Stimulated activated CD8-positive, alpha-beta memory T cell treated with anti-CD3 and anti-CD28 coated beads, Interleukin-12 subunit alpha, Interleukin-12 subunit beta, amount 100 ng/mL, for 1 hour (primary cell): ENCODE measurements around the gene C1orf167.

ENCODE experiments used
- DNase-seq: peaks from one replicate; pipeline ENCODE4 v3.0.0-alpha.2; 2020; ENCODE audit warnings: low read depth

Gene C1orf167

DNA sequence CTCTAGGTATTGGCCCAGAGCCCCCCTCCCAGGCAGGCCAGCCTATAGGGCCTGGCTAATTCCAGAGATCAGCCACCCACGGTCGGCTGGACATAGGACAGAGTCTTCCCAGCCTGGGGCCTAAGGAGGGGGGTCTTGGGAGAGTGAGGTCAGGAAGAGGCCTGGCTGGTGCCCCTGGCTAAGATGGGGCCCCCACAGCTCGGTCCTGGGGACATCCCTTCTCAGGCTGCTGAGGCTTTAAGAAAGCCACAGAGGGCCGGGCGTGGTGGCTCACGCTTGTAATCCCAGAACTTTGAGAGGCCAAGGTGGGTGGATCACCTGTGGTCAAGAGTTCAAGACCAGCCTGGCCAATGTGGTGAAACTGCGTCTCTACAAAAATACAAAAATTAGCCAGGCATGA lies 2.5 kb downstream of the C1orf167 start:
- no peak for DNase-seq

DNA sequence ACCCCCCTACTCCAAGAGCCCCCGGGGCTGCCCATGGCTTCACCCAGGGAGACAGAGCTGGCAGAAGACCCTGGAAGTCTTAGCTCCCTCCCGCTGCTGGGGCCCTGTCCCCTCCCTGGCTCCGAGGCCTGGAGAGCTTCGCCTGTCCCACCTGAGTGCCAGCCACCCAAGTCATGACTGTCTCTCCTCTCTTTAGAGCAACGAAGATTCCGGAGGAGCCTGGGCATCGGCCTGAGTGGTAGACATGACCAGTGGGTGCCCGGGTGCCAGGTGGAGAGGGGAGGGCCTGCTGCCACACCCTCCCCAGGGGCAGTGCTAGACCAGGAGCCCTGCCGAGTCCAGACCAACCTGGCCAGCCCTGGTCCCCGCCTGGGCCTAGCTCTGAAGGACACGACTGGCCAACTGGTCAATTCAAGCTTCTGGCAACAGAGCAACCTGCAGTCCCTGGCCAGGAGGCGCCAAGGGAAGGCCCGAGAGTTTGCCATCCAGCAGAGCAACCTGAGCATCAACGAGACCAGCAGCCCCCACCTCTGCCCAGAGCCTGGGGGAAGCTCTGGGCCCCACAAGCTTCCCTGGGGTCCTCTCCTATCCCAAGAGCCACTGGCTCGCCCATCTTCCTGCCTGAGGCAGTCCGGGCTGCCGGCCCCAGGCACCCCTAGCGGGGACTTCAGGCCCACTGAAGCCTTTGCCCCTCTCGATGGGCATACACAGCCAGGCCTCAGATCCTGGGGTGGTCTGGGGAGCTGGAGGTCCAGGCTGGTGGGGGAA lies 3.9 kb downstream of the C1orf167 start:
- no peak for DNase-seq

DNA sequence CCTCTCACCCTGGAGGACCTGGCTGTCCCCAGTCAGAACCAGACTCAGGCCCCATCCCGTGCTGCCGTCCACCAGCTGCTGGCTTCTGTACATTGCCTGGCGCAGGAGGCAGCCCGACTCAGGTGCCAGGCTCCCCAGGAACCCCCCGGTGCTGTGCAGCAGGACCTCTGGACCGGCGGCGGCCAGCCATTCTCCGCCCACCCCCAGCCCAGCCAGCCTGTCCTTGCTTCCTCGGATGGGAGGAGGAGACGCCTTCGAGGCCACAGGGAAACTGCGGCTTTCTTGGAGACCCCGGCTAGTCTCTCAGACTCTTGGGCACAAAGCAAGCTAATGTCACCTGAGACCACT lies 4.4 kb downstream of the C1orf167 start:
- no peak for DNase-seq

DNA sequence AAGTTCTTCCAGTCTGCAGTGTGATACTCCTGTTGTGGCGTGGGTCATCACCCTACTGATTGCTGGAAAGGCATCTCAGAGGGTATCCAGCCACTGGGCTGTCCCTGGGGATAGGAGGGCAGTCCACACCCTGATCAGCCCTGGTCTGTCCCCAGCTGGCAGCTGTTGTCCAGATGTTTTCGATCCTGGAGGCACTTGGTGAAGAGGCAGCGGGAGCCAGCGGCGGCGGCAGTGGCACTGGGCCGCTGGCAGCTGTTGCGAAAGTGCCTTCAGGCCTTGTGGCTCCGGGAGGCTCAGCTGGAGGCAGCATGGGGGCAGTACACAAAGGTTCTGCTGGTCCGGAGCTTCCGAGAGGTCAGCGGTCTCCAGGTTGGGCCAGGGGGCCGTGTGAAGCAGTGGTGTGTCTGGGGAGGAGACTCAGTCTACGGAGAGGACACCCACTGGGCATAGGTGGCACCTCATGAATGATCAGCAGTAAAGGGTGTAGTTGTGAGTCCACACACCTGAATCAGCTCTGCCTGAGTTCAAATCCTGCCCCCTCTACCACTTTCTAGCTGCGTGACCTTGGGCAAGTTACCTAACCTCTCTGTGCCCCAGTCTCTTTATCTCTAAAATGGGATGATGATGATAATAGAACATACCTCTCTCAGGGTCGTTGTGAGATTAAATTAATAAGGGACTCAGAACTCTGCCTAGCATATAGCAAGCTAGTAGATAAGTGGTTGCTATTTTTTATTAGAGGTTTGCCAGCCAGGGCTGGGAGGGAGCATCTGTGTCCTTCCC lies 6.1 kb downstream of the C1orf167 start:
- no peak for DNase-seq

DNA sequence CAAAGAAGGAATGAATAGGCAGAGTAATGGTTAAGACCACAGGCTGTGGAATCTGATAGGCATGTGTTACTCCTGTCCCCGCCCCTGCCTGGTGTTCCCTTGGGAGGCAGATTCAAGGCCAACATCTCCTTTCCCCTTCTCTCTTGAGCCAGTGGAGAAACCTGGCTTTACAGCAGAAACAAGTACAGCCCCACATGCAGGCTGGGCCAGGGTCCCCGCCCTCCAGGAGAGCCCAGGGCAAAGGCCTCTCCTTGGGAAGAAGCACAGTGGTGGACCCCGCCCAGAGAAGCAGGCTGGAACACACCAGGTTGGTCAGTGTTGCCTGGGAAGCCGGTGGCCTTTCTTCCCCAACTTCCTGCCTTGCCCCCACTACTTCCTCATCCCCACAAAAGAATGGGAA lies 6.8 kb downstream of the C1orf167 start:
- DNase-seq, result no peak

DNA sequence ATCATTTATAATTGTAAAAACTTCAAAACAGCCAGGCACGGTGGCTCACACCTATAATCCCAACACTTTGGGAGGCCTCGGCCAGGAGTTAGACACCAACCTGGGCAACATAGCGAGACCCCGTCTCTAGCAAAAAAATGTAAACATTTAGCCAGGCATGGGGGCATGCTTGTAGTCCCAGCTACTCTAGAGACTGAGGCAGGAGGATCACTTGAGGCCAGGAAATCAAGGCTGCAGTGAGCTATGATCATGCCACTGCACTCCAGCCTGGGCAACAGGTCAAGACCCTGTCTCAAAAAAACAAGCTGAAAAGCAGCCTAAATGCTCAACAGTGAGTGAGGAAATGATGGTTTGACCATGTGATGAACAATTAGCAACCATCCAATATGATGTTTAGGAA lies 7.3 kb downstream of the C1orf167 start:
- no peak for DNase-seq

DNA sequence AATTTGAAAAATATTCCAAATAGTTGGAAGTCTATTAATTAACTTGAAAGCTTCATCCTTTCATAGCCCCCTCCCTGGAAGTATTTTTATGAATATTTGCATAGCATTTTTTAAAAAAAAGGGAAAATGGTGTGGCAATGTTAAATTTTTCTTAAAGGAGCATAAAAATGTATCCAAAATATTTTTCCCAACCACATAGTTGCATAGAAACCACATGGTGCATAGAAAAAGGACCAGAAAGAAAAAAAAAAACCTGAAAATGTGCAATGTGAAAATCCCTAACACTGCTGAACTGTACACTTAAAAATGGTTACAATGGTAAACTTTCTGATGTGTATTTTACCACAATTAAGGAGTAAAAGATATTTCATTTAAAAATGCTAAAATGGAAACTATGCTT lies 8.0 kb downstream of the C1orf167 start:
- DNase-seq, result no peak

DNA sequence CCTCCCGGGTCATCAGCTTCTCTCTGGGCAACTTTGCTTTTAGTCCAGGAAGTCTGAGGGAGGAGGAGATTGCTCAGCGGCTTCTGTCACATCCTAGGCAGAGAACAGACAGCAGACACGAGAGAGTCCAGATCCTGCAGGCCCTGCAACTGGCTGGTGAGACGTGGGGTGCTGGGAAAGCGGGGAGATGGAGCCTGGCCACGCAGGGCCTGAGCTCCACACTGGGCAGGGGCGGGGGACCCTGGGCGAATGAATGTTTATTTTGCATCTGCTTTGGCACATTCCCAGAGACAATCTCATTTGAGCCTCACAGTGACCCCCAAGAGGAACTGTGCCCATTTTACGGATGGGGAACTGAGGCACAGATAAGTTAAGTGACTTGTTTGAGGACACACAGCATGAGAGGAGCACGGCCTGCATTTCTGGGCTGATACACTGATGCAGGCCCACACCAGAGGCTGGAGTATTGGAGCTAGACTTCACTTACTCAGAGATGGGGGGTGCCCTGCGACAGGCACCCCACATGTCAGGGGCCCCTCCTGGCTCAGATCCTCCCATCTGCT lies 9.6 kb downstream of the C1orf167 start:
- no peak for DNase-seq

DNA sequence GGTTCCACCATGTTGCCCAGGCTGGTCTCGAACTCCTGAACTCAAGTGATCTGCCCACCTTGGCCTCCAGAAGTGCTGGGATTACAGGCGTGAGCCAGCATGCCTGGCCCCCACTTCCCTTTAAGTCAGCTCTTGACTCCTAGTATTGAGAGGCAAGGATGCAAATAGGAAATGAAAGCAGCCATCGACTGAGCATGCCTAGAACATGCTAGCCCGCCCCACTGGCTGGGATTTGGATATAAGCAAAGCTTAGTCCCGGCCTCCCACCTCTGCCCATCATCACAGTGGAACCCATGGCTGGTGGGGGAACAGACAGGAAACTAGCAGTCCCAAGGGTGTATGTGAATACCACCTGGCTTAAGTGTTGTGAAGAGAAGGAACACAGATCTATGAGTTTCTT lies 10.5 kb downstream of the C1orf167 start:
- DNase-seq, result no peak

DNA sequence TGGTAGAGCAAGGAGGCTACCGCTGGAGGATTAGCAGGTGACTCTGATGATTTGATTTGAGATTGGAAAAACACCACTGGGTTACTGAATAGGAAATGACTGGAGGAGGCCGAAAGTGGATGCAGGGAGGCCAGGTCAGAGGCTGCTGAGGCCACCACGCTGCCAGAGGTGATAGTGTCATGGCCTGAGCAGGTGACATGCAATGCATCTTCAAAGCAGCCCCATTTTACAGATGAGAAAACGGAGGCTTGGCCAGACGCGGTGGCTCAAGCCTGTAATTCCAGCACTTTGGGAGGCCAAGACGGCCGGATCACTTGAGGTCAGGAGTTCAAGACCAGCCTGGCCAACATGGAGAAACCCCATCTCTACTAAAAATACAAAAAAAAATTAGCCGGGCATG lies 12.8 kb downstream of the C1orf167 start:
- no peak for DNase-seq

DNA sequence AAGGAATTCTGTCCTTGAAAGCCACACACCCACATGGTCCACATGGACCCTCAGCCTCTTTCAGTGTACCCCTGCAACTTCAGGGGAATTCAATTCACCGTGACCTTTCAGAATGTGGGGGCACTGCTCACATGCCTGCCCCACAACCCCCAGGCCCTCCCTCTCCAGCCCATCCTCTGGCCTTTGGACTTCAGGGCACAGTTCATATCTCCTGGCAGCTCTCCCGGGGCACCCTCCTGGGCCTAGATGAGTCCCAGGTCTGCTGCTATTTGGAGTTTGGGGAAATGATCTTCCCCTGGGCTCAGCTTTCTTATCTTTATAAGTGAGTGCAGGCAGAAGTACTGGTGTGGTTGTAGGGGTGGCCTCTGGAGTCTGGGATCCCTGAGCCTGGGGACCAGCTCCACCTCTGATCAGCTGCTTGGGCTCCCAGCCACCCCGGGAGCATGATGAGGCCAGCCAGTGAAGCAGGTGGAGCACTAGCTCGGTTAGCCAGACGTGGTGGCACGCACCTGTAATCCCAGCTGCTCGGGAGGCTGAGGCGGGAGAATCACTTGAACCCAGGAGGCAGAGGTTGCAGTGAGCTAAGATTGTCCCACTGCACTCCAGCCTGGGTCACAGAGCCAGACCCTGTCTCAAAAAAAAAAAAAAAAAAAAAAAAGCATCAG lies 15.8 kb downstream of the C1orf167 start:
- DNase-seq, result no peak

DNA sequence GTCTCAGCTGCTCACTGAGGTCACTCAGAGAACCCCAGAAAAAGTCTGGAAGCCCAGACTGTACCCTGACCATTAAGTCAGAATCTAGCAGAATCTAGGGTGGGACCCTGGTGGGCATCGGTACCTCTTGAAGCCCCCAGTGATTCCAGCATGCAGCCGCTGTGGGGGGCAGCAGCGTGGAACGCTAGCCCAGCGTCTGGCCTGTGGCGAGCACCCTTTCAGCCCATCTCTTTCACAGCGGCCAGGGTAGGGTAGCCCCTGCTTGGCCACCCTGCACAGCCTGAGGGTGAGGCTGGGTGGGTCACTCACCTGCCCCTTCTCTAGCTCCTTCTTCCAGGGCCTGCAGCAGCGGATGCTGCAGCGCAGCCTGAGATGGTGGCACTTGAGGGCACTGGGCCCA lies 16.3 kb downstream of the C1orf167 start:
- no peak for DNase-seq

DNA sequence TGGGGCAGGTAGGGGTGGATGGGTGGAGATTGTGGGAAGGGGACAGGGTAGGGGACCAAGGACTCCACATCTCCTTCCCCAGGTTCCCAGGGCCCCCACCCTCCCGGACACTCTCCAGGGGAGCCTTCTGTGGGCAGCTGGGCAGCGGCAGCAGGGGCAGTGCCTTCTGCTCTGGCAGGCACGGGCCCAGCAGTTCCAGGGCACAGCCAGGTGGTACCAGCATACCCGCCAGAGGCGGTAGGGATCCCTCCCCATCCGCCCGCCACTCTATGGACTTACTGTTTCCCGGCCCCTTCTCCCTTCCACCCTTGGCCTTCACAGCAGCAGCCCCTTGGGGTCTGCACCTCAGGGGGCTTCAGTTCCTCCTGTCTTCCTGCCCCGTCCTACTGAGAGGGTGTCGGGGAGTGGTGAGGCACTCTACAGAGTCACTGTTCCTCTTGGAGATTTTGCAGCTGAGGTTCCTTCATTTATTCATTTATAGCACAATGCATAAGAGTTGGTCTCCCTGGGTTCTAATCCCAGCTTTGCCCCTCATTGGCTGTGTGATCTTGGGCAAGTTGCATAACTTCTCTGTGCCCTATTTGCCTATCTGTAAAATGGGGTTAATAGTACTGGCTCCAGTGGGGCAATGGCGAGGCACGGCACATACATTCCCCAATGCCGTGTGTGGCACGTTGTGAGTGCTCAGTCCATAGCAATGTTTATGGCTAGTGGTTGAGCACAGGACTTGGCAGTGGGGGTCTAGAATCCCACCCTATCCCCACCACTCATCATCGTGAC lies 17.0 kb downstream of the C1orf167 start:
- DNase-seq, result no peak

DNA sequence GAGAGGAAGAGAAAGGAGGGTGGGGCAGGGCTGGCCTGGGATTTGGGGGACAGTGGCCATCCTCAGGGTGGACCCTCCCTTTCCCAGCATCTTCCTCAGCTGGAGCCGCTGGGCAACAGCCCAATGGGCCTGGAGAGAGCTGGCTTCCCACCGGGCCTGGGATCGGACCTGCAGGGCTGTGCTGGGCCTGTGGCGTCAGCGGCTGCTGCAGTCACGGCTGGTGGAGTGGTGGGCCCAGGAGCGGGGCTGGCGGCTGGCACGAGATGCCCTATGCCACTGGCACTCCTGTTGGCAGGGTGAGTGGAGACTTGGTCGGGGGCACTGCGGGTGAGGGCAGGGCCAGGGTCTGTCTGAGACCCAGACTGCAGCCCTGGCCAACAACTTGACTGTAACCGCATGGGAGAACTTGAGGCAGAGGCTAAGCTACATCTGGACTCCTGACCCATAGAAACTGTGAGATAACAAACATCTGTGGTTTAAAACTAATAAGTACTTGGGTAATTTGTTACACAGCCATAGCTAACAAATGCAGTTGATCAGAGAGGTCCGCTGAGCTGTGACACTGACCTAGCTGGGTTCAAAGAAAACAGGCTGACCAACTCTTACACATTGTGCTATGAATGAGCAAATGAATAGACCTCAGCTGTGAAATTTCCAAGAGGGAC lies 17.9 kb downstream of the C1orf167 start:
- no peak for DNase-seq

DNA sequence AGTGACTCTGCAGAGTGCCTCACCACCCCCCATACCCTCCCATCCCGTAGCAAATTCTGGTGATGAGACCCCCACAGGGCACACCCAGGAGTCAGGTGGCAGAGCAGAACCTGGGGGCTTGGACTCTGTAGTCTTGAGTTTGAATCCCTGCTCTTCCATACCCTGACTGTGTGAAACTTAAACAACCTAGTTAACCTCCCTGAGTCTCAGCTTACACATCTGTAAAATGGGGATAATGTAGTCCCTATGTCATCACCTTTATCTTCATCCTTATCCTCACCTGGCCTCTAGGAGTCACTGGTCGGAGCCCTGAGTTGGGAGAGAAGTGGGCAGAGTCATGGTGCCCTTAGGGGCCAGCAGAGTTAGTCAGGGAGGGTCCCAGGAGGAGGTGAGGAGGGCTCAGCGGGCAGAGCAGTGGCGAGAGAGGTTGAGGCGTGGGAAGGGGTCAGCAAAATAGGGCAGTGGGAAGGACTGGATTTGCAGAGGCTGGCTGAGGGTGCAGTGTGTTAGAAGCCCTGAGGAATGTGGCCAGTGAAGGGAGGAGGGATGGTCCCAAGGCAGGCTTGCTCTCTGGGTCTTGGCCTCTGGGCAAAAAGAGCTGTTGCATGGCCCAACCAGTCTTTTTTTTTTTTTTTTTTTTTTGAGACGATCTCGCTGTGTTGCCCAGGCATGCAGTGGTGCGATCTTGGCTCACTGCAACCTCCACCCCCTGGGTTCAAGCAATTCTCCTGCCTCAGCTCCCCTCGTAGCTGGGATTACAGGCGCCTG lies 18.6 kb downstream of the C1orf167 start:
- no peak for DNase-seq

DNA sequence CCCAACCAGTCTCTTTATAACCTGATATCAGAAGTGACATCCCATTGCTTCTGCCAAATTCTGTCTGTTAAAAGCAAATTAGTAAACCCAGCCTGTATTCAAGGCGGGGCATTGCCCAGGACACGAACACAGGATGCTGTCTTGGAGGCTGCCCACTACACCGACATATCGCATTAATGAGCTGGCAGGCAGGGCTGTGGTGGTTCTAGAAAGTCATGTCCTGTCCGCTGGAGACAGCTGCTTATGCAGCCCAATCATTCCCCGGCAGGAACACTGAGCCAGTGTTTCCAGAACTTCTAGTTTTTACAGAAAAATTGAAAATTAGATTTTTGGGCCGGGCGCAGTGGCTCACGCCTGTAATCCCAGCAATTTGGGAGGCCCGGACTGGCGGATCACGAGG lies 19.3 kb downstream of the C1orf167 start:
- no peak for DNase-seq

DNA sequence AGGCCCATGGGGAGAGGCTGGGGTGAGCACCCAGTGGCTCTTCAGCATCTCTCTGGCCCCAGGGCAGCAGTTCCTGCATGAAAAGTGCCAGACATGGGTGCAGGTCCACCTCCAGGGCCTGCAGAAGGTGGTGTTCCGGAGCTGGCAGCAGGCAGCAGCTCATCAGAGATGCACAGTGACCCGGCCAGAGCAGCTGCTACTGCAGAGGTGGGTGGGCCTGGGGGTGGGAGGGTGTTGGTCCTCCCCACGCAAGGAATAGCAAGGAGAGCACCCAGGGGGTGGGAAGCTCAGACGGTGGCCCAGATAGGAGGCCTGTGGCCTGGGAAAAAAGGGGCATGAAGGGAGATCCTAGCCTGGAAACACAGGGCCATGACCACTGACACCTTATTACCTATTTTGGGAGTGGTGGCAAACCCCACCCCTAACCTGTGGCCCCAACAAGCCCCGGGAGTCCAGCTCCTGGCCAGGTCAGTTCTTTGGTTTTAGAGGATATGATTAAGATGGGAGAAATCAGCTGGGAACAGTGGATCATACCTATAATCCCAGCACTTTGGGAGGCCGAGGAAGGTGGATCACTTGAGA lies 20.2 kb downstream of the C1orf167 start:
- no peak for DNase-seq

DNA sequence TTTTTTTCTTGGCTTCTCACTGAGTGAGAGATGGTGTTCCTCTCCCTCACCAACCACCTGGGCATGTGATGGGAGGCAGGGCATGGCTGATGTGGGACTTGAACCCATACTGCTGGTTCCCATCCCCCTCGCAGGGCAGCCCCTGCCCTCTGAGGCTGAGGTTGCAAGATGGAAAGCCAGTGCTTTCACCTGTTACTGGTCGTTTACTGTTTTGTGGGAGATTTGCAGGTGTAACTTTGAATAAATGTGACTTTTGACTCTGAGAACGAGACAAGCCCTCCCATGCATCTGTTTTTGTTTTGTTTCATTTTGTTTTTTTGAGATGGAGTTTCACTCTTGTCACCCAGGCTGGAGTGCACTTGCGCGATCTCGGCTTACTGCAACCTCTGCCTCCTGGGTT lies 21.6 kb downstream of the C1orf167 start:
- no peak for DNase-seq

DNA sequence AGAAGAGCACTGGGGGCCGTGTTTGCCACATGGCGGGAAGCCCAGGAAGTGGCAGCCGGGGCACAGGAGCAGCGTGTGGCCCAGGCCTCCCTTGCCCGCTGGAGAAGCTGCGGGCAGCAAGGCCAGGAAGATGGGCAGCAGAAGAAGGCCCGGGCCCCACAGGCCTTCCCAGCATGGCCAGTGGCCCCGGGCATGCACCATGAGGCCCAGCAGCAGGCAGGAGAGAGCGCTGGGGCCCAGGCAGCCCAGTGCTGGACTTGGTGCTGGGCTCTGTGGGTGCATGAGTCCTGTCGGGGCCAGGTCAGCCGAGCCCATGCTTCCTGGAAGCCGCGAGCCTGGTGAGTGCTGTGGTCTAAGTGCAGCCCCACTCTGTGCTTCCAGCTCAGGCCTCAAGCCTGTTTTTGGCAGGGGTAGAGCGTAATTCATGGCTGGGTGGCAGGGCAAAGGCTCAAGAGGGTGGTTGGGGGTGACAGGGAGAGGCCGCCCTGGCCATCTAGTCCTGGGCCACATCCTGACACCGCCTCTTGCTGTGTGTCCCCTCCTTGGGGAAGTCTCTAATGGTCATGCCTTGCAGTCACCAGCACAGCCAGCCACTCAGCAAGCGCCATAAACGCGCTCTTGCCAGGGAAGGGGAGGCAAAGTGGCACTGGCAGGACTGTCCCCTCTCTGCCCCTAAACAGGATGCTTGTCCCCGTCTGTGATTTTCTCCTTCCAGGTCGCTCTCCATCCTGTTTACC lies 22.4 kb downstream of the C1orf167 start:
- no peak for DNase-seq
